GM18511 (cell line): ENCODE data around the gene TMEM72.
A peak's percentile ranks its signal among the peaks of the same experiment; 100 is the strongest.

Source experiments
- ATAC-seq: cut with Tn5 transposase; IDR thresholded peaks from one replicate; pipeline ENCODE4 v1.9.1; 2021; ENCODE audit warnings: mild to moderate bottlenecking, moderate library complexity; ENCODE audit not compliant: unreplicated experiment

Gene TMEM72

DNA sequence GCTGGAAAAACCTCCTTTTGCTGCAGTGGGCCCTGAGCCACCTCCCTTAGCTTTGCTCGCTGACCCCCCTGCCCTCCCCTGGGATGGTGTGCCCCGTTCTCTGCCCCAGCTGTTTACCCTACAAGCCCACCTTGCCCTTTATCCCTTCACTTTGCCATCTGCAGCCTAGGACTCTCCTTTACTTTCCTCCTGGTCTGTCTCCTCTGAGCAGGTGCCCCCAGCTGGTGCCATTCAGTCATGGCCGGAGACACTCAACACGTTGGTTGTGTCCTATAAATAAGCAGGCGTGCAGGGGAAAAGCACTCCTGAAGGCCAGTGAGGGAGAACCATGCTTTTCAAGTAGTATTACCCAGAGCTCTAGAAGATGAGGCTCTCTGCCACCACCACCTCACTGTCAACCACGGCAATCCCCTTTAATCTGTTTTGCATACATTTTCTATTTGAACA lies 54.5 kb downstream of the TMEM72 start:
- peak; percentile 34 for ATAC-seq

DNA sequence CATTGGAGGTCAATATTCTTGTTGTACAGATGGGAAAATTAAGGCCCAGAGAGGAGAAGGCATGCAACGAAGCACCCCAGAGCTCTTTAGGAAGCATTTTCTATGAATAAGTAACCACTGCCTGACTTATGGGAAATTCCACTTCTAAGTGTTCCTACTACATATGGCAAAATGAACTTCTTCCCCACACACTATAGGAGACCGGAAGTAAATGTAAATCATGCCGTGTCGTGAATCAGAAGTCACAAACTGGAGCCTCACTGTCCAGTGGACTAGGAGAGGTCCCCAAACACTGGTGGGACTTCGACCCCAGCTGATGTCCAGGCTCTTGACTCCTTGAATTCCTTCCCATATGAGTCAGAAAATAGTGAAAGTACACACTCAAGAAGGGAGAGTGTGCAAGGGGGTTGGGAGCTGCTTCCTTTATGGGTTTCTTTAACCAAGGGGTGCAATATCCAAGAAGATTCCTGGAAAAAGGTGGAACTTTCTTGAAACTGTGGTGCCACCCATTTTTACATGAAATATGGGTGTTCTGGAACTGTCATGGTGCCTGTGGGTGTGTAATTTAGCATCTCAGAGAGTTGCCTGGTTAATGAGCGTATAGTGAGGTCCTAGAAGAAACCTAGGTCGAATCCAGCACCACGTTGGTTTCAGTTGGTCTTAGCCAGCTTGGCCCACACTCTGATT lies 55.1 kb downstream of the TMEM72 start:
- peak; percentile 25 for ATAC-seq

DNA sequence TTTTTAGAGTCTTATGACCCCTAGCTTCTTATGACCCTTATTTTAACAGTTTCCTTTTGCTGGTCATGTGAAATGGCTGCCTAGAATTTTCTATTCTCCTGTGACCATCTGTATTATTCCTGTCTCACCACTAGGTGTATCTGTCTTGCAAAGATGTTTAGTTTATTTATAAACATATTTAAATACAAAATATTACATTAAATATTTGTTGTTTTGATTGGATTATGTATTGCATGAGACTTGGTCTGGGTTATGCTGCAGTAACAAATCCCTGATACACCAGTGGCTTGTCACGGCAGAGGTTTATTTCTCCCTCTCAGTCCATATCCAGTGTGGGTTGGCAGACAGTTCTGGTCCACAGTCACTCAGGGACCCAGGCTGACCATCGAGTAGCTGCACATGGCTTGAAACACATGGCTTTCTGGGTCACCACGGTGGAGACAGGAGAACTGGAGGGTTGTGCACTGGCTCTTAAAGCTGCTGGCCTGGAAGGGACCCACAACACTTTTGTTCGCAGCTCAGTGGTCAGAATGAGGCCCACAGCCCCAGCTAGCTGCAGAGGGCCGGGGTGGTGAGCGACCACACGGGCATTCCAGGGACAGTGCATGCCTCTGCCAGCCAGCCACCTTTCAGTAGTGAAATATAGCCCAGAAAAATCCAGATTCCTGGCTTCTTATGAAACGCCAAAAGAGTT lies 55.8 kb downstream of the TMEM72 start:
- ATAC-seq = no peak

DNA sequence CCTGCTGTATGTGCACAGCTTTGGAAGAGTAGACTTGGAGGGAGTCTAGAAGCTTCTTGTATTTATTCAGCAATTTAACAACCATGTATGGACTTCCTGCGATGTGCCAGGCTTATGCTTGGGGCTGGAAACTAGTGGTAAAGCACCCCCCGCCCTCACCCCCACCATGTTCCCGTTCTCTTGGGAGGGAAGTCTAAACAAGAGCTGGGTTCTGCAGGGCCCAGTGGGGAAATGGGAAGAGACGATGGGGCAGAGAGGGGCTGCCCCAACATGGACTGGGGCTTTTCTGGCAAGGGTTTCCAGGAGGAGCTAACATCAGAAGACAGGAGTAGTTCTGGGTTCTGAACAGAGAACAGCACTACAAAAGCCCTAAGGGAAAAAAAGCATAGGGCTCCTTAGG lies 56.5 kb downstream of the TMEM72 start:
- no peak for ATAC-seq

DNA sequence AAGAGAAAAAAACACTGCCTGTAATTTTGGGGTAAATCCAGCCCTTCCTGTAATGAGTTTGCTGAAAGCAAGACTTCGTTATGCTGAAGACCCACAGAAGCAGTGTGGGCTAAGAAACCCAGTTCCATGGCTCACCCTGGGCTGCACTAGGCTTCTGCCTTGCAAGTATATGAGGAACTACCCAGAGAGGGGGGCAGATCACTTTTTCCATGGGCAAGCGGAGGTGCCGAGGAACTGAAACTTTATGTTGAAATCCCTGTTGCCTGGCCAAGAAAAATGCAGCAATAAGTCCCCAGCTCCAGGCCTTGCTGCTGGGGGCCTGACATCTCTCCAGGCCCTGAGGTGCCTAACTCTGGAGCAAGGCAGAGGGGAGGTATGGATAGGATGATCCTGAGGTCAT lies 57.0 kb downstream of the TMEM72 start:
- no peak for ATAC-seq

DNA sequence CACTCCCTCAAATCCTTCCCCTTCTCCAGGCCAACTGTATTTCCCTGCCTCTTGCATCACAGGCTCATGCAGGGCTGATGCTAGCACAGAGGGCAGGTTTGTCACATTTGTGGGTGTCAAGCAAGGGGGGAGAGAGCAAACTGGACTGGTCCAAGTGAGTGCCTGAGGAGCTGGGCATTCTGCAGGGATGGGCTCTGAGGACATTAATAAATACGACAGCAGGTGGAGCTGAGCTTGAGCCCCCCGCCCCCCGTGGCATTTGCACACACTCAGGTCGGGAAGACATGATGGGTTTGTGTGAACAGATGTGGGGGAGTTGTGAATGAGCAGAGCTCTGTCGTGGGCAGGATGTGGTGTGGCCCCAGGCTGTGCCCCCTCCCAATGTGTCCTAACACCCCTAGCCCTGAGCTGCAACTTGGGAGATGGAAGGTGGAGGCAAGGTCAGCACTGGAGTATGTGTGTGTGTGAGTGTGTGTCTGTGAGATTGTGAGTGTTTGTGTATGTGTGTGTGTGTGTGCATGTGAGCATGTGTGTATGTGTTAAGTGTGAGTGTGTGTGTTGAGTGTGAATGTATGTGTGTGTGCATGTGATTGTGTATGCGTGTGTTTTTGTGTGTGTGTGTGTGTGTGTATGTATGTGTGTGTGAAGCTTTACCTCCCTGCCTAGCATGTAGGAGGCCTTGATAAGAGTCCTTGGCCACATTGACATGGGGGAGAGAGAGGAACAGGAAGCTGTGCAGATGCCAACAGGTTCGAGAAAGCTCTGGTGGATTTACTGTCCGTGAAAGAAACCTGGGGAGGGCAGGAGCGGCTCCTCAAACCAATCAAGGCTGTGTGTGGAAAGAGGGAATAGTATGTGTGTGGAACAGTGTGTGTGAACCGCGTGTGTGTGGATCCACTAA lies 57.6 kb downstream of the TMEM72 start:
- no peak for ATAC-seq

DNA sequence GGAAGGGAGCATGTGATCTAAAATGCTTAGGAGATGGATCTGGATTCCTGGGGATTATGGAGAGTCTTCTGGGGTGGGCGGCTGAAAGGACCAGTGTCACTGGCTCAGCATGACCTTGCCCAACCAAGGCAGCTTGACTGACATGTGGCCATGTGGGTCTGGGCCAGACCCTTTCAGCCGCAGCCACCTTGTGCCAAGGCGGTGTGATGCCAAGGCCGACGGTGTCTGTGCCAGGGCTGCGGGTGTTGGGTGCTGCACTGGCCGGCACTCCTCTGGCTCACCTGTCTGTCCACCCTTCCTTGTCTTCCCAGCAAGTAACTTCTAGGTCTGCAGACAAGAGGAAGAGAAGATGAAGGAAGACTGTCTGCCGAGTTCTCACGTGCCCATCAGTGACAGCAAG lies 58.7 kb downstream of the TMEM72 start:
- no peak for ATAC-seq

DNA sequence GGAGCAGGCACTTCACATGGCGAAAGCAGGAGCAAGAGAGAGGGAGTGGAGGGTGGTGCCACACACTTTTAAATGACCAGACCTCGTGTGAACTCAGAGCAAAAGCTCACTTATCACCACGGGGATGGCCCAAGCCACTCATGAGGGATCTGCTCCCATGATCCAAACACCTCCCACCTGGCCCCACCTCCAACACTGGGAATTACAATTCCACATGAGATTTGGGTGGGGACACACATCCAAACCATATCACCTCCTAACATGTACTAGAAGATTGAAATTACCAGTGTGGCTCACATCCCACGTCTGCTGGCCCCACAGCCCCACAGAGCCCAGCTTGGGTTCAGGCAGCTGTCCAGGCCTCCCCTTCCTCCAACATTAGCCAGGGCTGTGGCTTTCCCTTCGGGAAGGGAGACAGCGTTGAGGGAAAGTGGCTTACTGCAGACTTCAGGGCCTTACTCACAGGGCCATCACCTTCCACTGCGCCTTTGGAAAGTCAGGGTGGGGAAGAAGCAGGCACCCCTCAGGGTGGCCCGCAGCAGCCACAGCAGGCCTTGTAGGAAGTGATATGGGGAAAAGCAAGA lies 59.8 kb downstream of the TMEM72 start:
- no peak for ATAC-seq

DNA sequence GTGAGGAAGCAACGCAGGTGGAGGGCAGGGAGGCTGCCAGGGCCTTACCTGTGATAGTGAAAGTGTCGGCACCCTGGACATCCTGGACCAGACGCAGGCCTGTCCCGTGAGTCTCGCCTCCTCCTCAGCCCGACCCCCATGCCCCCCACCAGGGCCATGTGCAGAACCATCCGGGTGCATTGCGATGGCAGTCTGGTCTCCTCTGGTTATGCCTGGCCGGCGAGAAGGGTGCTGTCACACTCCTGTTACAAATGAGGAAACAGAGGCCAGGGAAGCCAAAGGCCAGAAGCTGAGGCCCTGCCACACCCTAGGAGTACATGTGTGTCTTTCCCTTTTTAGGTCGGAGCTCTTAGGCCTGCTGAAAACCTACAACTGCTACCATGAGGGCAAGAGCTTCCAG lies 60.3 kb downstream of the TMEM72 start:
- ATAC-seq = no peak

DNA sequence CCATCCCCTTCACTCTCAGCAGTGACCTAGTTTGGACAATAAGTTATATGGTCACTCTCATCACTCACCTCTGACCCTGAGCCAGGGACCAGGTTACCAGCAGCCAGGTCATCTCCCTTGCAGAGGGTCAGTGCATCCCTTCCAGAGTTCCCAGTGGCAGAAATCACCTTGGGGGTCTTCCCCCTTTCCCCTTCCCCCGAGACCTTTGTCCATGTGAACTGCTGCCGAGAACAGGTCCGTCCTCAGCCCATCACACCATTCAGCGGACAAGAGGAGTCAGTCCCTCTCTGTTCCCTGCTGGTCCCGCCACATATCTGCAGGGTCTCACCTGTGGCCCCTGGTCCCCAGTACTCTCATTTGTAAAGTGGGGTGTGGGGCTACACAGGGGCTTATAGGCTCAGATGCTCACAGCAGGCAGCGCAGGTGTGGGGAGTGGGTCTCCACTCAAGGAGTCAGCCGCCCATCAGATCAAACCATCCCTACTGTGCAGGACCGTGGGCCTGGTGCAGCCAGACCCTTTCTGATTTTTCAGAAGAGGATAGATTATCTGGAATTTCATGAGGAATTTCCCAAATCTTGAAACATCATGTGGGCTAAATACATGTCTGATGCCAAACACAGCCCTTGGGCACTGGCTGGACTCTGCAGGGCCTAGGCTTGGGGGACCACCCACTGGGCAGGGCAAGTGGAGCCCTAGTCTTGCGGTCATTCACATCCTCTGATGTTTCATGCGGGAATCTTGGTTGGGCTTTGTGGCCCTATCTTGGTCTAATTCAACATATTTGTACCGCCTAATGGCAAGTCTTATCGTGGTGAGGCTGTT lies 61.0 kb downstream of the TMEM72 start:
- ATAC-seq = no peak

DNA sequence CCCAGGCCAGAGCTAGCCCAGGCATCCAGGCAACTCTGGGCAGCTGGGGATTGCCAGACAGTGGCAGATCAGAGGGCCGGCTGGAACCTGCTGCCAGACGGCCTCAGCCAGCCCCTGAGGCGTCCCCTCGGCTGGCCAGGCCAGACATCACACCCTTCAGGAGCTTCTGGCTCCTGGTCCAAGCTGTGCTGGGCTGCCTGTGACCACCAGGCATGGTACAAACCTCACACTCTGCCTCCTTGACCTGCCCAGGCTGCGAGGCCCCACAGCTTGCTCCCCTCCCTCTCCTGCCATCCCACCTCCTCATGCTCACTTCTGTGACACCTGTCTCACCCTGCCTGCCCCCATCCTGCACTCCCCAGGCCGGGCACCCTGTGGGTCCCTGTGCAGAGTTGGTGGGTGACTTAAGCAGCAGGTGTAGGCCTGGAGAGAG lies 61.8 kb downstream of the TMEM72 start:
- ATAC-seq = no peak

DNA sequence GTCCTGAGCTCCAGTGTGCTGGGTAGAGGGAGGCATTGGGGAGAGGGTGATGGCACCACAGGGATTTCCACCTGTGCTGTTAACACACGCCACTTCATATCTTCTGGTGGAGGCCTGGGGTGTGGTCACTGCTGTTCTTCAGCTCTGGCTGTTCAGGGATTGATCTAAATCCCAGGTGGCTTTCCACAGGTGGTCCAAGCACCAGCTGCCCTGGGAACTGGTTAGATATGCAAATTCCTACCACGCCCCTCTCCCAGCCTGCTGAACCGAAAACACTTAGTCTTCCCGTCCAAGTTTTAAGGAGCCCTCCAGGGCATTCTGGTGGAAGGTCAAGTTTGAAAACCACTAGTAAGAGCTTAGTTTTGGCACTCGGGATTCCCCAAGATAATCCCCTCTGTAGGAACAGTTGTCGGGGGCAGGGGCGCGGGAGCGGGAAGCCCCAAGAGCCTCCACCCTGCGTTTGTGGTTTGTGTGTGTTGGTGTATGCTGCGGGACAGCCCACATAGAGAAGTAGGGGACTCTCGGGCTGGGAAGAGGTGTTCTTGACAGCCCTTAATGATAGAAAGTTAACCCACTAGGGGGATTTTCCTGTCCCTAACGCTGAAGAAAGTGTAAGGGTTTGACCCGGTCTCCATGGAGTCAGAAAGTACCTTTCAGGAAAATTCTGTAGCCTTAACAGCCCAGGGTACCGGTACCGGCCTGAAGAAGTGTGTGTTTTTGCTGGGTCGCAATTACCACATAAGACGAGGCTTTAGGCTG lies 62.4 kb downstream of the TMEM72 start:
- ATAC-seq = peak; percentile 34

DNA sequence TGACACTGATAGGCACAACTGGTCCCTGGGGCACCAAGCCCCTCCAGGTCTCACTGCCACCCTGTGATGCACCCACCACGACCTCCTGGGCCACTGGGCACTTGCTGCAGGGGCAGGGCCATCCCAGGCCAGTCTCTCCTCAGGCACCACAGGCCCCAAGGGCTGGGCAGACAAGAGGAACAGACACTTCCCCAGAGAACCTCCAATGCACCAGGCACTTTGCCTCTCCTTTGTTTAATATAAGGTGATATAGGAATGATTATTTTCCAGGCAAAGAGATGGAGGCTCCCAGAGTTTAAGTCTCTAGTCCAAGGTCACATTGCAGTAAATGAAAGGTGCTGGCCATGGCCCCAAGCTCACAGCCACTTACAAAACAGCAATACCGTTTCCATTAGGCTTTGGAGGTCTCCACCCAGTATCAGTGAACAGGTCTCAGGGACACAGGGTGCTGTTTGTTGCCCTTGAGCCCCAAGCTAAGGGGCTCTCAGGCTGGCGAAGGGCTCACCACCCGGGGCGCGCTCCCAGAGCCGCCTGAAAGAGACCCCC lies 63.0 kb downstream of the TMEM72 start:
- ATAC-seq = peak; percentile 14

DNA sequence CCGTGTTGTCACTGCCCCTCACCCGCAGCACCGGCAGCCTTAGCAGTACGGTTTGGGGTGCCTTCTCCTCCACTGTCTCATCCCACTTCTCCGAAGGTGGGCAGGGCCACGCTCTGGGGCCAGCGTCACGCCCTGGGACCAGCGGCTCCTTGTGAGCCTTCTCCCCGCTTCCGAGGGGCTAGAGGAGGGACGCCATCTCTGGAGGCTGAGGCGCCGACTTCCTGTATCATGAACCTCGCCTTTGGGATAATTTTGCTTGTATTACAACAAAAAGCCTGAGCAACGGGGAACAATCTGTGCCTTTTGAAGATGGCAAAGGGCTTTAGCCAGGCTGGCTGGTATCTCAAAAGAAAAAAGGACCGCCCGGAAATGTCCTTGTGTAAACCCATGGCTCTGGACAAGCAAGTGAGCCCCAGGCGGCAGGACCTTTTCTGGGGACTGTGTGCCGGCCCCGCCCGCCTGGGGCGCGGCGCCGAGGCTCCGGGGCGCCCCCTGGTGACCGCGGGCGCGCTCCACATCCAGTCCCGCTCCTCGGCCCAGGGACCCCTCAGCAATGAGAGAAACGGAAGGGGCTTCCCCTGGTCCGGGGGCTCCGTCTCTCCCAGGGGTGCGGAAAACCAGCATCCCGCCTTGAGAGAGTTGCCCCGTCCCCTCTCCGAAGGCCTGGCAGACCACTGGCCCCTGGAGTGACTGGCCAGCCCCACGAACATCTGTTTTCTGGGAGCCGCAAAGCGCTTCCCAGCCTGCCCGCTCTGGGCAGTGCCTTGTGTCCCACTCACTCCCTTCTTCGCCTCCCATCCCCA lies 63.7 kb downstream of the TMEM72 start:
- ATAC-seq = peak; percentile 82

DNA sequence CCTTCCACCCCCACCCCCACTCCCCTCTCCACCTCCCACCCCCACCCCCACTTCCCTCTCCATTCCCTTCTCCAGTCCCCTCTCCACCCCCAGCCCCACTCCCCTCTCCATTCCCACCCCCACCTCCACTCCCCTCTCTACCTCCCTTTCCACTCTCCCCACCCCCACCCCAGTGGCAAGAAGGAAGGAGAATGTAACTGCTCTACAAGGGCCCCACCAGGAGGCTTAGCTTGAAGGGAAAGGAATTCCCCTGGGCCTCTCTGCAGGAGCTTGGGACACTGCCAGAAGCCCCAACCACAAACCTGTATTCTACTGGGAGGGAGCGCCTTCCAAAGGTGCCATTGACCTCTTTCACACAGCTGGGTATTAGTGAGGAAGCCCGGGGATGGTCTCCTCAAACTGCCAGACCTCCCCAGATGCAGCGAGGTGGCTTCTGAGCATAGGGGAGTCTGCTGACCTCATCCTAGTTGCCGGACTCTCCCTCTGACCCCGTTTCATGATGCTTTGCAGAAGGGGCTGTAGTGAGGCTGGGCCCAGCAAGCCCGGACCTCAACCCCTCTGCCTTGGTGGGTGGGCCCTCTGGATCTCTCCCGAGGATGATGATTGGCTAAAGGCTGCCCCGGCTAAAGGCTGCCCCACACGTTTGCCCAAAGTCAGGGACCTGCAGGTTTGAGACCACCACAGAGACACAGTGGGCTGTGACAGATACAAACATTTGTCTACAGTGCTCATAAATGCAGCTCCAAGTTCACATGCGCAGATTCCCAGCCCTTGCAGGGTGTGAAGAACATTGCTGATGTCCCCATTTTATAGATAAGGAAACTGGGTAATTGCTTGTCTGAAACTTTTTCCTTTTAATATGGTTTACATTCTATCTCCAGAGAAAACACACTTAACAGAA lies 64.5 kb downstream of the TMEM72 start:
- no peak for ATAC-seq

DNA sequence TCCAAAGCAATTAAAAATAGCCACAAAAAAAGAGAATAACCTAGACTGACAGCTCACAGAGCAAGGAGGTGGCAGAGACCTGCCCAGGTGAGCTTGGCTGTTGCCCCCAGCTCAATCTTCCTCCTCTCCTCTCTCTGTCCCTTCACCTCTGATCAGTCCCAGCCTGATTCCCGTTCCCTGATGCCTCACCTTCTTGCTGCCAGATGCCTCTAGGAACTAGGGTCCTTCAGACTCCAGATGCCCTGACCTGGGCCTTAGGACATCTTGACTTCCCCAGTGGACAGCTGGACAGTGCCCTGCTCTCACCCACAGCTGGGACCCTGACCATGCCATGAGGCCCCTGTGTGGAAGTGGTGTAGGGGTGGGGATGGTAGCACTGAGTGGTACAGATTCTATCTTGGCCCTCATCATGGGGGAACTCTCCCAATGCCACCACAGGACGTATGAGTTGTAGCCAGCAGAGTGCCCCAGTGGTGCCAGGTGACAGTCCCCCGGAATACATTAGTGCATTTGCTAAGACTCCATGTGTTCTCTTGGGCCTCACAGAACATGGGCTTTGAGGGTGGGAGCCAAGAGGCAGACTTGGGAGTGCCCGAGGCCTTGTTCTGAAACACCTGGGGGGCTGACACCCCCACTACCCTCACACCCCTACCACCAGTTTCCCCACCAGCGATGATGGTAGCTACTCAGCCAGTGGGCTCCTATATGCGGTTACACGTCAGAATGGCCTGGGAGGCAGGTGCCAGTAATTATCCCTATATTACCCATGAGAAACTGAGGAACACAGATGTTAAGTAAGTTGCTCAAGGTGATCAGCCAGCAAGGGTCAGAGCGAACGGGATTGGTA lies 65.4 kb downstream of the TMEM72 start:
- ATAC-seq = no peak
